ENCODE results near the gene HMGCS2. TPM values are rescaled to one million over a fixed set of nuclear protein-coding genes. Genes with fewer than 3 reads are reported as not detected.

The HMGCS2 gene
- total and polyA plus RNA-seq, 4 donors: 297 to 944 (median 841) TPM

- no peaks in the 10 kb centered on the region for H3K9me3 ChIP-seq (ENCODE audit: control insufficient read depth in 4 of 4, low read length in 3 of 4)
- H3K36me3 ChIP-seq (ENCODE audit: control insufficient read depth in 4 of 4, insufficient read depth in 3 of 4, low read depth in 1 of 4, low read length in 3 of 4): peaks cover 0 to 1% (median 0%) of the 10 kb centered on the region in 4 donors
- H3K27ac ChIP-seq (ENCODE audit: low read depth in 1 of 2, low read length in 2 of 2): peak overlapping the region; percentile 80 to 88
- no peaks in the 10 kb centered on the region for H3K27me3 ChIP-seq (ENCODE audit: control insufficient read depth in 4 of 4, insufficient read depth in 4 of 4, low read length in 3 of 4)
- TF ChIP-seq CTCF (IDR thresholded peaks at IDR 0.05; ENCODE audit: low read depth, low read length, missing input control): no peak
- TF ChIP-seq HNF4A (conservative IDR thresholded peaks at IDR 0.05): no peak
- no peak for TF ChIP-seq GABPA (IDR thresholded peaks at IDR 0.05 in 1 of 2, conservative IDR thresholded peaks at IDR 0.05 in 1 of 2)
- no peak for TF ChIP-seq TAF1 (conservative IDR thresholded peaks at IDR 0.05)
- no peak for TF ChIP-seq FOXA2 (IDR thresholded peaks at IDR 0.05)
- no peak for TF ChIP-seq RAD21 (IDR thresholded peaks at IDR 0.05)
- WGBS: 97% methylated on average over 2 of the region's 2 CpGs
- H3K4me1 ChIP-seq (ENCODE audit: control insufficient read depth in 4 of 4, insufficient read depth in 4 of 4, low read length in 3 of 4): peaks cover 5 to 61% (median 40%) of the 10 kb centered on the region in 4 donors
- no peak for DNase-seq (ENCODE audit: low spot score)
- no peak overlapping the region for H3K4me3 ChIP-seq (ENCODE audit: low read depth in 1 of 3, low read length in 3 of 3)
- no peak overlapping the region for H3K9ac ChIP-seq (ENCODE audit: low read depth in 1 of 2, low read length in 2 of 2)
Observed at GRCh38 chr1:119772298-119772697, 3.6 kb upstream of the HMGCS2 start.

DNA sequence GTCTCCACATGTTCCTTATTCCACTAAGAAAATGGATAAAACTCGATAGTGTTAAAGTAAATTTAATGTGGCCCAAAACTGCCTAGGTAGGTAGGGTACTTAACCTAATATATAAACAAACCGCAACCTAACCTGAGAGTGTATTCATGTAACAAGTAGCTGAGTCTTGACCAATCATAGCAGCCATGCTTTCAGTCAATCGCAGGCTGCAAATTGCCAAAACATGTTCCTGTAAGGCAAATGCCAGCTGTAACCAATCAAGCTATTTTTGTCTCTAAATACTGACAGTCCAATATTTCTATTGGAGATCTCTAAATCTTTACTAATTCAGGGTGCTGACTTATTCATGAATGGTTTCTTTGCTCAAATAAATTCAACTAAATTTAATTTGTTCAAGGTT is 3.1 kb upstream of the HMGCS2 start:
- Histone ChIP-seq H3K9ac (ENCODE audit: low read depth in 1 of 2, low read length in 2 of 2) (no peak overlapping the region), H3K4me1 (ENCODE audit: control insufficient read depth in 4 of 4, insufficient read depth in 4 of 4, low read length in 3 of 4) (peaks cover 5 to 61% (median 40%) of the 10 kb centered on the region in 4 donors), H3K4me3 (ENCODE audit: low read depth in 1 of 3, low read length in 3 of 3) (no peak overlapping the region), H3K9me3 (ENCODE audit: control insufficient read depth in 4 of 4, low read length in 3 of 4) (no peaks in the 10 kb centered on the region), H3K27me3 (ENCODE audit: control insufficient read depth in 4 of 4, insufficient read depth in 4 of 4, low read length in 3 of 4) (no peaks in the 10 kb centered on the region), H3K27ac (ENCODE audit: low read depth in 1 of 2, low read length in 2 of 2) (peak overlapping the region in 1 of 2 donors; percentile 13), H3K36me3 (ENCODE audit: control insufficient read depth in 4 of 4, insufficient read depth in 3 of 4, low read depth in 1 of 4, low read length in 3 of 4) (peaks cover 0 to 4% (median 0%) of the 10 kb centered on the region in 4 donors)
- no peak for DNase-seq (ENCODE audit: low spot score)
- 57% methylated on average over 3 of the region's 3 CpGs for WGBS
- TF ChIP-seq, protein P1, sequence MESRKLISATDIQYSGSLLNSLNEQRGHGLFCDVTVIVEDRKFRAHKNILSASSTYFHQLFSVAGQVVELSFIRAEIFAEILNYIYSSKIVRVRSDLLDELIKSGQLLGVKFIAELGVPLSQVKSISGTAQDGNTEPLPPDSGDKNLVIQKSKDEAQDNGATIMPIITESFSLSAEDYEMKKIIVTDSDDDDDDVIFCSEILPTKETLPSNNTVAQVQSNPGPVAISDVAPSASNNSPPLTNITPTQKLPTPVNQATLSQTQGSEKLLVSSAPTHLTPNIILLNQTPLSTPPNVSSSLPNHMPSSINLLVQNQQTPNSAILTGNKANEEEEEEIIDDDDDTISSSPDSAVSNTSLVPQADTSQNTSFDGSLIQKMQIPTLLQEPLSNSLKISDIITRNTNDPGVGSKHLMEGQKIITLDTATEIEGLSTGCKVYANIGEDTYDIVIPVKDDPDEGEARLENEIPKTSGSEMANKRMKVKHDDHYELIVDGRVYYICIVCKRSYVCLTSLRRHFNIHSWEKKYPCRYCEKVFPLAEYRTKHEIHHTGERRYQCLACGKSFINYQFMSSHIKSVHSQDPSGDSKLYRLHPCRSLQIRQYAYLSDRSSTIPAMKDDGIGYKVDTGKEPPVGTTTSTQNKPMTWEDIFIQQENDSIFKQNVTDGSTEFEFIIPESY (IDR thresholded peaks at IDR 0.05): no peak
- TF ChIP-seq FOXA1 (IDR thresholded peaks at IDR 0.05) (no peak), HNF4A (conservative IDR thresholded peaks at IDR 0.05) (no peak), HNF4G (IDR thresholded peaks at IDR 0.05) (no peak), NR2F2 (IDR thresholded peaks at IDR 0.05) (no peak), SP1 (IDR thresholded peaks at IDR 0.05) (no peak), EGR1 (IDR thresholded peaks at IDR 0.05; ENCODE audit: low read depth in 2 of 2) (no peak), GABPA (IDR thresholded peaks at IDR 0.05 in 1 of 2, conservative IDR thresholded peaks at IDR 0.05 in 1 of 2) (no peak), FOXA2 (IDR thresholded peaks at IDR 0.05) (no peak), JUND (IDR thresholded peaks at IDR 0.05) (no peak)
- TF ChIP-seq, protein P2, sequence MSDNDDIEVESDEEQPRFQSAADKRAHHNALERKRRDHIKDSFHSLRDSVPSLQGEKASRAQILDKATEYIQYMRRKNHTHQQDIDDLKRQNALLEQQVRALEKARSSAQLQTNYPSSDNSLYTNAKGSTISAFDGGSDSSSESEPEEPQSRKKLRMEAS (IDR thresholded peaks at IDR 0.05): no peak
- TF ChIP-seq, protein P3, sequence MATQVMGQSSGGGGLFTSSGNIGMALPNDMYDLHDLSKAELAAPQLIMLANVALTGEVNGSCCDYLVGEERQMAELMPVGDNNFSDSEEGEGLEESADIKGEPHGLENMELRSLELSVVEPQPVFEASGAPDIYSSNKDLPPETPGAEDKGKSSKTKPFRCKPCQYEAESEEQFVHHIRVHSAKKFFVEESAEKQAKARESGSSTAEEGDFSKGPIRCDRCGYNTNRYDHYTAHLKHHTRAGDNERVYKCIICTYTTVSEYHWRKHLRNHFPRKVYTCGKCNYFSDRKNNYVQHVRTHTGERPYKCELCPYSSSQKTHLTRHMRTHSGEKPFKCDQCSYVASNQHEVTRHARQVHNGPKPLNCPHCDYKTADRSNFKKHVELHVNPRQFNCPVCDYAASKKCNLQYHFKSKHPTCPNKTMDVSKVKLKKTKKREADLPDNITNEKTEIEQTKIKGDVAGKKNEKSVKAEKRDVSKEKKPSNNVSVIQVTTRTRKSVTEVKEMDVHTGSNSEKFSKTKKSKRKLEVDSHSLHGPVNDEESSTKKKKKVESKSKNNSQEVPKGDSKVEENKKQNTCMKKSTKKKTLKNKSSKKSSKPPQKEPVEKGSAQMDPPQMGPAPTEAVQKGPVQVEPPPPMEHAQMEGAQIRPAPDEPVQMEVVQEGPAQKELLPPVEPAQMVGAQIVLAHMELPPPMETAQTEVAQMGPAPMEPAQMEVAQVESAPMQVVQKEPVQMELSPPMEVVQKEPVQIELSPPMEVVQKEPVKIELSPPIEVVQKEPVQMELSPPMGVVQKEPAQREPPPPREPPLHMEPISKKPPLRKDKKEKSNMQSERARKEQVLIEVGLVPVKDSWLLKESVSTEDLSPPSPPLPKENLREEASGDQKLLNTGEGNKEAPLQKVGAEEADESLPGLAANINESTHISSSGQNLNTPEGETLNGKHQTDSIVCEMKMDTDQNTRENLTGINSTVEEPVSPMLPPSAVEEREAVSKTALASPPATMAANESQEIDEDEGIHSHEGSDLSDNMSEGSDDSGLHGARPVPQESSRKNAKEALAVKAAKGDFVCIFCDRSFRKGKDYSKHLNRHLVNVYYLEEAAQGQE (IDR thresholded peaks at IDR 0.05): no peak
- TF ChIP-seq, protein P4, sequence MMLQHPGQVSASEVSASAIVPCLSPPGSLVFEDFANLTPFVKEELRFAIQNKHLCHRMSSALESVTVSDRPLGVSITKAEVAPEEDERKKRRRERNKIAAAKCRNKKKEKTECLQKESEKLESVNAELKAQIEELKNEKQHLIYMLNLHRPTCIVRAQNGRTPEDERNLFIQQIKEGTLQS (IDR thresholded peaks at IDR 0.05): no peak
